DMS53 (cell line): ENCODE data around the gene TAF4.

Experiments
- DNase-seq: peaks from one replicate; lab custom pipeline; 2025; lab: John Stamatoyannopoulos, UW

The TAF4 gene

DNA sequence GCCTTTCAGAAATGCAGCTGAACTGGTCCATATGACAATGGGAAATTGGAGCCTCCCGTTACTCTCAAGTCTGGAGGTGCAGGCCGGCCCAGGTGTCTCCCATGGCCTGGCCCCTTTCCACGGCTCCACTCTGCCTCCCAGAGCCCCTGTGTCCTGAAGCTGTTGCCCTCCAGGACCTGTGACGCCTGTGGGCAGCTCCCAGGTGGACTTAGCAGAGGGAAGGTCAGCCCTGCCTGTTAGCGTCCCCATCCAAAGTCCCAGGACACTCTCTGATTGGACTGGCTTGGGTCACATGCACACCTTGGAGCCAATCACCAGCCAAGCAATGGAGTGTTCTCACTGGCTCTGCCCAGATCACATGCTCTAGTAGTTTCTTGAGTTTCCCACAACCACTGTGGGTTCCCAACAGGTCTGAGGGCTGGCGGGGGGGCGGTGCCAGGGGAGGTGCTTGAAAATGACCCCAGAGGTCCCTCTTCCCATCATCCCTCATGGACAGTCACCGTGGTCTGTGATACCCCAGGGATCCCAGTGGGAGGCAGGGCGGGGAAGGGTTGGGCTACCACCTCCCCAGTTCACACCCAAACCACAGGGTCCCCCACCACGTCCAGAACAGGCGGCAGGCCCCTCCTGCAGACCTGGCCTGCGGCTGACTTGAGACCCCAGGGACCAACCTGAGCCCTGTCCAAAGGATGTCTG, 135.6 kb downstream of the TAF4 start:
- DNase-seq: no peak

DNA sequence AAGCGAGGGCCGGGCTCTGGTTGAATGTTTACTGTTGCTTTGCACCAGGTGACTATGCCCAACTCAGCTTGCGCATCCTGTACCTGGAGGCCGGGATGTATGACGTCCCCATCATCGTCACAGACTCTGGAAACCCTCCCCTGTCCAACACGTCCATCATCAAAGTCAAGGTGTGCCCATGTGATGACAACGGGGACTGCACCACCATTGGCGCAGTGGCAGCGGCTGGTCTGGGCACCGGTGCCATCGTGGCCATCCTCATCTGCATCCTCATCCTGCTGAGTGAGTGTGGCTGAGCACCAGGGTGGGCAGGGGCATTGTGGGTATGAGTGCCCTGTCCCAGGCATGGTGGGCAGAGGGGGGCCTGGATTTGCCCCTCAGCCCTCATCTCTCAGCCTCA, 136.1 kb downstream of the TAF4 start:
- DNase-seq: no peak

DNA sequence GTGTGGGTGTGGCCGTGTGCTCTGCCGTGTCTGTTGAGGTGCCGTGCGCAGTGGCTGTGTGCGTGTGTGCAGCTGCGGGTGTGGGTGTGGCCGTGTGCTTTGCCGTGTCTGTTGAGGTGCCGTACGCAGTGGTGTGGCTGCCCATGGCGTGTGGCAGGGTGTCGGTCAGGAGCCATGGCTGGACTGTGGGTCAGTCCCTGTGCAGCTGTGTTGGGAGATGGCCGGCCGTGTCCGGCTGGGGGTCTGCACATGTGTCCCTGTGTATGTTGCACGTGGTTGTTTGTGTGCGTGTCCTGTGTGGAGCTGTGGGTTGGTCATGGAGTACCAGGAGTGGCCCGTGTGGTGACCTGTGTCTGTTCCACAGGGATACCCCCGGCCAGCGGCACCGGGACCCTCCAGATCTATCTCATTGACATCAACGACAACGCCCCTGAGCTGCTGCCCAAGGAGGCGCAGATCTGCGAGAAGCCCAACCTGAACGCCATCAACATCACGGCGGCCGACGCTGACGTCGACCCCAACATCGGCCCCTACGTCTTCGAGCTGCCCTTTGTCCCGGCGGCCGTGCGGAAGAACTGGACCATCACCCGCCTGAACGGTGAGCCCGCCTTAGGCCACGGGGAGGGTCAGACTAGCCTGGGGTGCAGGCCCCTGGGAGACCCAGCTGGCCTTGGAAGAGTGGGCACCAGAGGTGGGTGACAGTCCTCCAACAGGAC, 137.7 kb downstream of the TAF4 start:
- DNase-seq: no peak

DNA sequence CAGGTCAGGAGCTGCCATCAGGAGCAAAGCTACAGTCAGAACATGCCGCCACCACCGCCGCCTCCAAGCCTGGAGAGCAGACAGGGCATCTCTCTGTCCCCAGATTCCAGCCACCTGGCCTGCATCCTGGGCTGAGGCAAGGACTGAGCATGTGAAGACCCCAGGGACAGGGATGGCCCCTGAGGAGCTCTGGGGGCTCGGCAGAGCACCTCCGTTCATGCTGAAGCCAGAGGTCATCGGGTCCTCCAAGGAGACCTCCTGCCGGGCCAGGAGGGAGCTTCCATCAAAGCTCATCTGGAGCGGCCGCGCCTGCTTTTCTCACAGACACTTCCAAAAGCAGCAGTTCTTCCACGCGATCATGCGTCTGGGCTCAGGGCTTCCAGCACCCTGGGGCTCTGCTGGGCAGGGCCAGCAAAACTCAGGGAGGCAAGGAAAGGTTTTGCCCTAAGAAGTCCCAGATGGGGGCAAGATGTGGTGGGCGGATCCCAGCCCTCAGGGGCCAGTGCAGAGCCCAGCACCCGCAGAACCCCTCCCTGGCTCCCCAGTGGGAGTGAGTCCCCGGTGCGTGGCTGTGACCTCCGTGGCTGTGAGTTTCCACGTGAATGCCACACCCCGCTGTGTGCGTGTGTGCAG, 138.4 kb downstream of the TAF4 start:
- DNase-seq: no peak

DNA sequence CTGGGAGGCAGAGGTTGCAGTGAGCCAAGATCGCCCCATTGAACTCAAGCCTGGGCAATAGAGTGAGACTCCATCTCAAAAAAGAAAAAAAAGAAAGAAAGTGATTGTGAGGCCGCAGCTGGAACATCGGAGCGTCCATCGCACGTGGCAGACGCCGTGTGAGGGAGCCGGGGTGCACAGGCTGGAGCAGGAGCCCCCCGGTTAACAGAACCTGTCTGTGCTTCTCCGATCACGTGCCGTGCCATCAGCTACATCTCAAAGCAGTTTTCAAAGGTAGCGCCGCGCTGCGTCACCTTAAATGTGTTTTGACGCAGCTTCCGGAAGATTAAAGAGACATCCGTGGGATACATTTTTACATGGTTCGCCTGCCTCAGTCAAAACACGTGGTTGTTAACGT, 138.9 kb downstream of the TAF4 start:
- no peak for DNase-seq

DNA sequence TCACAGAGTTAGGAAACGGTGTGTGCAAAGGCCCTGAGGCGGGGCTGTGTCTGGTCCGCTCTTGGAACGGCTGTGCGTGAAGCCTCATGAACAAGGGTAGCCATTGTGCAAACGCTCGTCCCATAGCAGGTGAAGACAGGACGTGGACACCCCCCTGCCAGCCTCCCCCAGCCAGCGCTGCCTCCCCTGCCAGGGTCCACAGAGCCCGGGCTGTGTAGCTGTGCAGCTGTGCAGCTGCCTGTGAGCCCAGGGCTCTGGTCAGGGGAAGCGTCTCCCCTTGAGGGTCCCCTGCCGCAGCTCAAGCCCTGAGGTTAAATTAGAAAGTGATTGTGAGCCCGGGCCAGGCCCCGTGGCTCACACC, 139.4 kb downstream of the TAF4 start:
- no peak for DNase-seq

DNA sequence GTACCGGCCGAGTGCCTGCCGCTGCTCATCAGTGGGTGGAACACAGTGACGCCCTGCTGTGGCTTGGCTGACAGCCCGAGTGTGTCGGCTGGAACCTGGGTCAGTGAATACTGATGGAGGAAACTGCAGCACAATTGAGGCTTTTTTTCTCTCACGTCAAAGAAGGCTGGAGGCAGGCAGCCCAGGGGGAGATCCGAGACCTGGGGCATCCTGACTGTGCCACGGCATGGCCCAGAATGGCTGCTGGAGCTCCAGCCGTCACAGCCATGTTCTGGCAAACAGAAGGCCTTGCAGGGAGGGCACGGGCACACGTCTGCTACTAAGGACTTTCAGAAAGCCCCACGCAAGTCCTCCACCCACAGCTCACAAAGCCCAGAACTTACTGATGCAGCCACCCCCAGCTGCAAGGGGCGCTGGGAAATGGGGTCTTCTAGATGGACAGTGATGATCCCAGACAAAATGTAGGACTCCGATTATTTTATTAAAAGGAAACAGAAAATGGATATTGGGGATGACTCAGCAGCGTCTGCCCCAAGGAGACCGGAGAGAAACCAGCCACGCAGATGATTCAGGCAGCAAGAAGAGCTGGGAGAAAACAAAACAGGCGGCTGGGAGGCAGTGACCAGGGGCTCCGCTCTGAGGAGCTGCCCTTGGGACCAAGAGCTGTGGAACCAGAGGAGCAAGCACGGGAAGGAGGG, 140.0 kb downstream of the TAF4 start:
- DNase-seq: peak; percentile 16

DNA sequence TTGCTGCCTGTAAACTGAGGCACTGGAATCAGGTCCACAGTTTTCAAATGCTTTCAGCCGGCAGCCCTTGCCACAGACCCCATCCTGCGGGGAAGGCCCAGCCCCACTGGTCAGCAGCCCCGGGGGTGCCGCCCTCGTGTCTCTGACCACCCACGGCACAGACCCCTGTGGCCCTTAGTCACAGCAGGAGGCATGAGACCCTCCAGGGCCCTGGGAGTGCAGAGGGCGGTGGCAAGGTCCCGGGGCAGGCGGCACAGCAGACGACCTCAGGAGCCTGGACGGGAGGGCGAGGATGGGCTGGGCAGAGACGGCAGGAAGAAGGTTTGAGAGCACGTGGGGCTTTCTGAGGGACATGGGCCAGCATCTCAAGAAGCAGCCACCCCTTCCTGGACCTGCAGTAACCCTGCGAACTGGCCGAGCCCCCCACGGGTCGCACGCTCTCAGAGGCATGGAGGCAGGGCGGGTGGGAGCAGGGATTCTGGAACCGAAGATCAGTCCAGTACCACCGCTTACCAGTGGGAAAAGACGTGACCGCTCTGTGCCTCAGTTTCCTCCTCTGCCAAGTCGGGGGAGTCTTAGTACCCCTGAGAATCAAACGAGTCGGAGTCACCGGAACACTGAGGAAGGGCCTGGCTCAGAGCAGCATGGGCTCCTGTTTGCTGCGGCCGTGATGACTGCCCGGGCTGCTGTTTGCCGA, 140.7 kb downstream of the TAF4 start:
- DNase-seq: no peak
